Measurements from ENCODE around the gene CTAG2. TPM values are rescaled to one million over a fixed set of nuclear protein-coding genes. Genes with fewer than 3 reads are reported as not detected.
"Not testable (repeated sequence)": the region's sequence is repeated elsewhere in the genome, so short reads cannot be mapped to it uniquely, and the experiment has no call there.

Gene CTAG2
- total RNA-seq: not detected in 2 replicates

DNA sequence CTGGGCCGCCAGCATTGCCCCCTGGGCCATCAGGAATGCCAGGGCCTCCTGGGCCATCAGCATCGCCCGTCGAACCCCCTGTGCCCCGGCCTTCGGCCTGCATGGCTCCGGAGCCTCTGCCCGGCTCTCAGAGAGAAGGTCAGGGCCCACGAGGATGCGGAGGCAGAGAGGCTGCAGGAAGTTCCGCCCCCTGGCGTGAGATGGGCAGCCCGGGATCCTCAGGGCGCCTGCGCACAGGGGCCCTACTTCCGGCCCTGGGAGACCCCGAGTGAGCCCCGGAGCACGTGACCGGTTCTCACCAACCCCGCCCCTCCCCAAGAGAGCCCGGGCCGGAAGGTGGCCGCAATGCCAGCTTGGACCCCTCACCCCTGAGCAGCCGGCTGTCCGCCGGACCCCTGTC, at the start of gene CTAG2:
Gene CTAG2 (minus strand): TSS at position 167 of the 400 bp plus-strand sequence. CDS start 64 bp downstream, at position 103.
- not testable (repeated sequence) for DNase-seq (ENCODE audit: low read depth); H3K4me3 ChIP-seq (ENCODE audit: low read depth, low read length)

DNA sequence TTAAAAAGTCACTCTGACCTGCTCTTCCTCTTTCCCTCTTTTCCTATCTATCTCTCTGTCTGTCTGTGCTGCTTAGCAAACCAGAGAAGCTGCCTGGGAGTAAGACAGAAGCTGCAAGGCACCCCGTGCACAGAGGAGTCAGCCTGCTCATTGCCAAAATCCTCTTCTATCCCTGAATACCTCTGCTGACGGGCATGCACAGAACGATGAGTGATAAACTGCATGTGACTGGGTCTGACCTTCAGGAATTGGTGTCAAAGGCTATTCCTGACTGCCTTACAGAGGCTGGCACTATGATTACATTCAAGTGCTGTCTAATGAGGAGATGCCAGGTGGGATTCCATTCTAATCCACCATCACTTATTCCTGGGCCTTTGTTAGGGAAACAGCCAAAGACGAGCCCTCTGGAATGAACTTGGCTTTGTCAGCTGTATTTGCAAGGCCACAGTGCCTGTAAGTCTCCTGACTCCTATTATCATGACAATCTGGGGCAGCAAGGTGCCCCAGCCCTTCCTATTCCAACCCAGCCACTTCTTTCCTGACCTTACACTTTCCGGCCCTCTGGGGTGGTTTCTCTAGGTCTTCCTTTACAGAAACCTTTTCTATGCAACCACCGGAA, 45.4 kb upstream of the CTAG2 start:
- DNase-seq (ENCODE audit: low read depth): no peak
- no peak overlapping the region for H3K4me3 ChIP-seq (ENCODE audit: low read depth, low read length)
- TF ChIP-seq, protein P1, sequence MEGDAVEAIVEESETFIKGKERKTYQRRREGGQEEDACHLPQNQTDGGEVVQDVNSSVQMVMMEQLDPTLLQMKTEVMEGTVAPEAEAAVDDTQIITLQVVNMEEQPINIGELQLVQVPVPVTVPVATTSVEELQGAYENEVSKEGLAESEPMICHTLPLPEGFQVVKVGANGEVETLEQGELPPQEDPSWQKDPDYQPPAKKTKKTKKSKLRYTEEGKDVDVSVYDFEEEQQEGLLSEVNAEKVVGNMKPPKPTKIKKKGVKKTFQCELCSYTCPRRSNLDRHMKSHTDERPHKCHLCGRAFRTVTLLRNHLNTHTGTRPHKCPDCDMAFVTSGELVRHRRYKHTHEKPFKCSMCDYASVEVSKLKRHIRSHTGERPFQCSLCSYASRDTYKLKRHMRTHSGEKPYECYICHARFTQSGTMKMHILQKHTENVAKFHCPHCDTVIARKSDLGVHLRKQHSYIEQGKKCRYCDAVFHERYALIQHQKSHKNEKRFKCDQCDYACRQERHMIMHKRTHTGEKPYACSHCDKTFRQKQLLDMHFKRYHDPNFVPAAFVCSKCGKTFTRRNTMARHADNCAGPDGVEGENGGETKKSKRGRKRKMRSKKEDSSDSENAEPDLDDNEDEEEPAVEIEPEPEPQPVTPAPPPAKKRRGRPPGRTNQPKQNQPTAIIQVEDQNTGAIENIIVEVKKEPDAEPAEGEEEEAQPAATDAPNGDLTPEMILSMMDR (conservative IDR thresholded peaks at IDR 0.05; ENCODE audit: low read depth, low read length): no peak

DNA sequence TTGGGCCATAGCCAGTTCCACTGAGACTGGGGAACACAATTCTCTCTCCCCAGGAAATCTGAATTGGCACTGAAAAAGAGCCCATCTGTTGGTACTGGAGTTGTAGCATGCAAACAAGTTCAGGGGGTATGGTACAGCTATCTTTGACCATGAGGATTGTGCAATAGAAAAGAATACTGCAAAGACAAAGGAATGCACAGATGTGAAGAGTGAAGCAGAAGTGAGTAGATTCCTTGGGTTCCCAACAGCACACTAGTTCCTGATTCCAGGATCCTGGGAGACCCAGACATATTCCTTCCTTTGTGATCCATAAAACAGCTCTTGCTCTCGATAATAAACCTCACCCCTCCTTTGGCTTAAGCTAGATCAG, 43.3 kb upstream of the CTAG2 start:
- no peak overlapping the region for H3K4me3 ChIP-seq (ENCODE audit: low read depth, low read length)
- no peak for DNase-seq (ENCODE audit: low read depth)
- TF ChIP-seq, protein P1 (conservative IDR thresholded peaks at IDR 0.05; ENCODE audit: low read depth, low read length): no peak

DNA sequence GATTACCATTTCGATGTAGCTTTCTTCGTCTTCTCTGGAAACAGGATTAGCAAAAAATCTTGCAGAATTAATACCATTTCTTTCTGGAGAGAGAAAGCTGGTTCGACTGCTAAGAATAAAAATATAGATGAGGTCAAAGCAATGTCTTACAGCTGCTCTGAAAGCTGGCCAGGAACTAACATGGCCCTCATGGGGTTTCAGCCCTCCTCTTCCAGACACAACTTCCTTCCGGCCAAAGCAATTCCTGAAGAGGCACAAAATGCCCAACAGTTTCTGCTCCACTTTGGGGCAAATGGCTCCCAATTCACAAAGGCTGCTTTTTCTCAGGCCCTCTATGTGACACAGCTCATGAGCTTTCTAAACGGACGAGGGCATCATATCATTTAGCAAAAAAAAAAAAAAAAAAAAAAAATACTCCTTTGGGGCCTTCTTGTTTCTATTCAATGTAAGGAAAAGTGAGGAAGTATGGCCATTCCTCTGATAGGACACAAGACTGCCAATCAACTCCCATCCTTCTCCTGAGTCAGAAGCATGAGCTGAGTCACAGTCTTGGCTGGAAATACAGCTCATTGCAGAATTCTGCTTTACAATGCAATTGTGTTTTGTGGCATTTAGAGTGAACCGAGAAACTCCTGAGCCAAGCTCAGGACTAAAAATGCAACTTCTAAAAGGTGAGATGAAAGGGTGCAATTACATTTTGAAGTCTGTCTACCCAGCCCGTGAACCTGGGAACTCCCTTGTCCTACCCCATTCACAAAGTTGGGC, 42.7 kb upstream of the CTAG2 start:
- no peak overlapping the region for H3K4me3 ChIP-seq (ENCODE audit: low read depth, low read length)
- TF ChIP-seq, protein P1 (conservative IDR thresholded peaks at IDR 0.05; ENCODE audit: low read depth, low read length): no peak
- no peak for DNase-seq (ENCODE audit: low read depth)

DNA sequence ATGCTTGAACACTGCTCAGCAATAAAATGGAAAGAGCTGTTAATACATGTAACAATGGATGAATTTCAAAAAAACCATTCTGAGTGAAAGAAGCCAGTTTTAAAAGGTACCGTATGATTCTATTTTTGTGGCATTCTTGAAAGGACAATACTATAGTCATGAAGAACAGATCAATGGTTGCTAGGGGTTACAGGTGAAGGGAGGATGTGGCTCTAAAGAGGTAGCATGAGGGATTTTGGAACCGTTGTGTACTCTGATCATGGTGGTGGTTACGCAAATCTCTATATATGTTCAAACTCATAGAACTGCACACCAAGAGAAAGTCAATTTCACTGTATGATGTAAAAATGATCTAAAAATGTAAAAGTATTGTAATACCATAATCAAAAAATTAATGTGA, 40.0 kb upstream of the CTAG2 start:
- TF ChIP-seq, protein P1 (conservative IDR thresholded peaks at IDR 0.05; ENCODE audit: low read depth, low read length): no peak
- no peak for DNase-seq (ENCODE audit: low read depth)
- no peak overlapping the region for H3K4me3 ChIP-seq (ENCODE audit: low read depth, low read length)

DNA sequence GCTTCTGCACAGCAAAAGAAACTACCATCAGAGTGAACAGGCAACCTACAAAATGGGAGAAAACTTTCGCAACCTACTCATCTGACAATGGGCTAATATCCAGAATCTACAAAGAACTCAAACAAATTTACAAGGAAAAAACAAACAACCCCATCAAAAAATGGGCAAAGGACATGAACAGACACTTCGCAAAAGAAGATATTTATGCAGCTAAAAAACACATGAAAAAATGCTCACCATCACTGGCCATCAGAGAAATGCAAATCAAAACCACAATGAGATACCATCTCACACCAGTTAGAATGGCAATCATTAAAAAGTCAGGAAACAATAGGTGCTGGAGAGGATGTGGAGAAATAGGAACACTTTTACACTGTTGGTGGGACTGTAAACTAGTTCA, 37.1 kb upstream of the CTAG2 start:
- DNase-seq (ENCODE audit: low read depth); H3K4me3 ChIP-seq (ENCODE audit: low read depth, low read length): not testable (repeated sequence)

DNA sequence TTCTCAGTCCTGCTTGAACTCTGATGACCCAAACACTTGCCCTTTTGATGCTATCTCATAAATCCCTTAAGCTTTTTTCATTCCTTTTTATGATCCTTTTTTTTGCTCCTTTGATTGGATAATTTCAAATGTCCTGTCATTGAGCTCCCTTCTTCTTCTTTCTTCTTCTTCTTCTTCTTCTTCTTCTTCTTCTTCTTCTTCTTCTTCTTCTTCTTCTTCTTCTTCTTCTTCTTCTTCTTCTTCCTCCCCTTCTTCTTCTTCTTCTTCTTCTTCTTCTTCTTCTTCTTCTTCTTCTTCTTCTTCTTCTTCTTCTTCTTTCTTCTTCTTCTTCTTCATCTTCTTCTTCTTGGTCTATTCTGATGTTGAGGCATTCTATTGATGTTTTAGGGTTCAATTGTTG, 18.7 kb upstream of the CTAG2 start:
- DNase-seq (ENCODE audit: low read depth); H3K4me3 ChIP-seq (ENCODE audit: low read depth, low read length): not testable (repeated sequence)

DNA sequence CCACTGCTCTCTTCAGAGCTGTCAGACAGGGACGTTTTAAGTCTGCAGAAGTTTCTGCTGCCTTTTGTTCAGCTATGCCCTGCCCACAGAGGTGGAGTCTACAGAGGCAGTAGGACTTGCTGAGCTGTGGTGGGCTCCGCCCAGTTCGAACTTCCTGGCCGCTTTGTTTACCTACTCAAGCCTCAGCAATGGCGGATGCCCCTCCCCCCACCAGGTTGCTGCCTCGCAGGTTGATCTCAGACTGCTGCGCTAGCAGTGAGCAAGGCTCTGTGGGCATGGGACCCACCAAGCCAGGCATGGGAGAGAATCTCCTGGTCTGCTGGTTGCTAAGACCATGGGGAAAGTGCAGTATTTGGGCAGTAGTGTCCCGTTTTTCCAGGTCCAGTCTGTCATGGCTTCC, 17.5 kb upstream of the CTAG2 start:
- DNase-seq (ENCODE audit: low read depth); H3K4me3 ChIP-seq (ENCODE audit: low read depth, low read length): not testable (repeated sequence)

DNA sequence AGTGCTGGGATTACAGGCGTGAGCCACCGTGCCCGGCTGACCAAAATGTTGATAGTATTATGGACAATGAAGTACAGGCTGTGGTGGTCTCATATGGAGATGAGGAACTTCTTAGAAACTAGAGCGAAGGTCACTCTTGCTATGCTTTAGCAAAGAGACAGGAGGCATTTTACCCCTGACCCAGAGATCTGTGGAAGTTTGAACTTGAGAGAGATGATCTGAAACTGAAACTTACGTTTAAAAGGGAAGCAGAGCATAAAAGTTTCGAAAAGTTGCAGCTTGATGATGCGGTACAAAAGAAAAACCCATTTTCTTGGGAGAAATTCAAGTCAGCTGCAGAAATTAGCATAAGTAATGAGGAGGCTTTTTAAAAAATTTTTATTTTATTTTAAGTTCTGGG, 8.5 kb upstream of the CTAG2 start:
- TF ChIP-seq, protein P1 (conservative IDR thresholded peaks at IDR 0.05; ENCODE audit: low read depth, low read length): no peak
- no peak for DNase-seq (ENCODE audit: low read depth)
- no peak overlapping the region for H3K4me3 ChIP-seq (ENCODE audit: low read depth, low read length)
